ENCODE data around the gene CPED1.

DNA sequence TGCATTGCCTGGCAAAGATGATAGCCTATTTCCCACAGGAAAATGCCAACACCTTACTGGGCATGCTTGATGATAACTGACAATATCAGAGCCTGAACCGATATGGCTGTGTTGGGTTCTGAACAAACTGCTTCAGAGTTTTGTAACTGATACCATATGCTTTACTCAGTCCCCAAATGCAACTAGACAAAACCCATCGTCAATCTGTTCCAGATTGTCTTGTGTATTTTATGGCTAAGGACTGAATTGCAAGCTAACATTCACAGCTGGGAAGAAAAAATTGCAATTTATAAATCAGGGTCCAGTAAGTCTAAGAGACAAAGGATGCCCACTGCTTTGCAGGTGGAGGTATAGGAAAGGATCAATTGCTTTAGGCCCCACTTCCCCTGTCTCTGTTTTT lies 223.5 kb downstream of the CPED1 start:
- TF ChIP-seq EZH2 (IDR thresholded peaks at IDR 0.05) (no peak), POLR2AphosphoS5 (IDR thresholded peaks at IDR 0.05; ENCODE audit: borderline replicate concordance, low read depth, low read length) (no peak)
